ENCODE results near the gene ACMSD.

DNA sequence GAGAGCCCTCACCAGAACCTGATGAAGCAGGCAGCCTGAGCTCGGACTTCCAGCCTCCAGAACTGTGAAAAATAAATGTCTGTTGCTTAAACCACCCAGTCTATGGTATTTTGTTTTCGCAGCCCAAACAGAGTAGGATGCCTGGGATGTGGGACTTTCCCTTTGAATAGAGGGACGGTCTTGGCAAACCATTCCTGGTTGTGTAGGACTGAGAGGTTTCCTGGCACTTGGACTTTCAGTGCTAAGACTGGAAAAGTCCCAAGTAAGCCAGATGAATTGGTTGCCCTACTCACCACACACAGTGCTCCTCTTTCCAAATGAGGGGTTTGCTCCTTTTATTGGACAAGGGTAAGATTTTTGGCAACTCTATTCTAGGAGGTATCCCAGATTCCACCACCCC lies 46.8 kb upstream of the ACMSD start:
- no peak for TF ChIP-seq POLR2A (IDR thresholded peaks at IDR 0.05)
- TF ChIP-seq, protein P1, sequence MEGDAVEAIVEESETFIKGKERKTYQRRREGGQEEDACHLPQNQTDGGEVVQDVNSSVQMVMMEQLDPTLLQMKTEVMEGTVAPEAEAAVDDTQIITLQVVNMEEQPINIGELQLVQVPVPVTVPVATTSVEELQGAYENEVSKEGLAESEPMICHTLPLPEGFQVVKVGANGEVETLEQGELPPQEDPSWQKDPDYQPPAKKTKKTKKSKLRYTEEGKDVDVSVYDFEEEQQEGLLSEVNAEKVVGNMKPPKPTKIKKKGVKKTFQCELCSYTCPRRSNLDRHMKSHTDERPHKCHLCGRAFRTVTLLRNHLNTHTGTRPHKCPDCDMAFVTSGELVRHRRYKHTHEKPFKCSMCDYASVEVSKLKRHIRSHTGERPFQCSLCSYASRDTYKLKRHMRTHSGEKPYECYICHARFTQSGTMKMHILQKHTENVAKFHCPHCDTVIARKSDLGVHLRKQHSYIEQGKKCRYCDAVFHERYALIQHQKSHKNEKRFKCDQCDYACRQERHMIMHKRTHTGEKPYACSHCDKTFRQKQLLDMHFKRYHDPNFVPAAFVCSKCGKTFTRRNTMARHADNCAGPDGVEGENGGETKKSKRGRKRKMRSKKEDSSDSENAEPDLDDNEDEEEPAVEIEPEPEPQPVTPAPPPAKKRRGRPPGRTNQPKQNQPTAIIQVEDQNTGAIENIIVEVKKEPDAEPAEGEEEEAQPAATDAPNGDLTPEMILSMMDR (IDR thresholded peaks at IDR 0.05), result no peak
